ENCODE data around the gene ZNF236. TPM values are rescaled to one million over a fixed set of nuclear protein-coding genes. Genes with fewer than 3 reads are reported as not detected.

ZNF236 gene
- total RNA-seq, 1 donor from 2014 or later, result 32.5 TPM

GRCh38 chr18:76993573-76993972 lies 171.2 kb downstream of the ZNF236 start:
- no peaks in the 10 kb centered on the region for H3K36me3 Mint-ChIP-seq (ENCODE audit: insufficient read depth)
- H3K27me3 Mint-ChIP-seq, result peaks cover 4% of the 10 kb centered on the region
- peaks cover 3% of the 10 kb centered on the region for H3K4me1 Mint-ChIP-seq (ENCODE audit: low read depth)
- H3K27ac Mint-ChIP-seq, result no peak overlapping the region
- H3K9me3 Mint-ChIP-seq (ENCODE audit: low read depth), result peaks cover 3% of the 10 kb centered on the region
- TF ChIP-seq CTCF (IDR thresholded peaks at IDR 0.05; ENCODE audit: unreplicated experiment), result no peak
- H3K4me3 Mint-ChIP-seq (ENCODE audit: low read depth), result no peak overlapping the region
- no peak for DNase-seq (ENCODE audit: low spot score, unreplicated experiment)

GRCh38 chr18:76994086-76994654 lies 171.8 kb downstream of the ZNF236 start:
- H3K27ac Mint-ChIP-seq, result no peak overlapping the region

GRCh38 chr18:76995896-76996295 lies 173.5 kb downstream of the ZNF236 start:
- DNase-seq (ENCODE audit: low spot score, unreplicated experiment), result no peak
- Mint-ChIP-seq H3K4me1 (ENCODE audit: low read depth) (no peaks in the 10 kb centered on the region), H3K27ac (no peak overlapping the region), H3K4me3 (ENCODE audit: low read depth) (no peak overlapping the region), H3K27me3 (peaks cover 4% of the 10 kb centered on the region), H3K36me3 (ENCODE audit: insufficient read depth) (no peaks in the 10 kb centered on the region), H3K9me3 (ENCODE audit: low read depth) (peaks cover 3% of the 10 kb centered on the region)
- no peak for TF ChIP-seq CTCF (IDR thresholded peaks at IDR 0.05; ENCODE audit: unreplicated experiment)

More at GRCh38 chr18:76994086-76994654, 171.8 kb downstream of the ZNF236 start:
- H3K4me1 Mint-ChIP-seq (ENCODE audit: low read depth), result peaks cover 3% of the 10 kb centered on the region
- H3K27me3 Mint-ChIP-seq, result peaks cover 4% of the 10 kb centered on the region
- H3K36me3 Mint-ChIP-seq (ENCODE audit: insufficient read depth), result no peaks in the 10 kb centered on the region
- no peak for TF ChIP-seq CTCF (IDR thresholded peaks at IDR 0.05; ENCODE audit: unreplicated experiment)
- peaks cover 3% of the 10 kb centered on the region for H3K9me3 Mint-ChIP-seq (ENCODE audit: low read depth)
- no peak overlapping the region for H3K4me3 Mint-ChIP-seq (ENCODE audit: low read depth)
- DNase-seq (ENCODE audit: low spot score, unreplicated experiment), result no peak

GRCh38 chr18:76996429-76996828 lies 174.1 kb downstream of the ZNF236 start:
- H3K27me3 Mint-ChIP-seq, result peaks cover 4% of the 10 kb centered on the region
- peaks cover 3% of the 10 kb centered on the region for H3K9me3 Mint-ChIP-seq (ENCODE audit: low read depth)
- no peak overlapping the region for H3K27ac Mint-ChIP-seq
- DNase-seq (ENCODE audit: low spot score, unreplicated experiment), result no peak
- no peaks in the 10 kb centered on the region for H3K36me3 Mint-ChIP-seq (ENCODE audit: insufficient read depth)
- TF ChIP-seq CTCF (IDR thresholded peaks at IDR 0.05; ENCODE audit: unreplicated experiment), result no peak
- no peak overlapping the region for H3K4me3 Mint-ChIP-seq (ENCODE audit: low read depth)
- no peaks in the 10 kb centered on the region for H3K4me1 Mint-ChIP-seq (ENCODE audit: low read depth)

- peaks cover 3% of the 10 kb centered on the region for H3K9me3 Mint-ChIP-seq (ENCODE audit: low read depth)
- no peaks in the 10 kb centered on the region for H3K36me3 Mint-ChIP-seq (ENCODE audit: insufficient read depth)
- no peaks in the 10 kb centered on the region for H3K4me1 Mint-ChIP-seq (ENCODE audit: low read depth)
- H3K27me3 Mint-ChIP-seq, result no peaks in the 10 kb centered on the region
- no peak for TF ChIP-seq CTCF (IDR thresholded peaks at IDR 0.05; ENCODE audit: unreplicated experiment)
- no peak overlapping the region for H3K4me3 Mint-ChIP-seq (ENCODE audit: low read depth)
- no peak for DNase-seq (ENCODE audit: low spot score, unreplicated experiment)
- H3K27ac Mint-ChIP-seq, result no peak overlapping the region
These were observed 175.8 kb downstream of the ZNF236 start for GRCh38 chr18:76997951-76998808.

All from progenitor cell of endocrine pancreas (in vitro differentiated cells).